H9 (cell line): ENCODE measurements around the gene DSTN. TPM values are rescaled to one million over a fixed set of nuclear protein-coding genes. Genes with fewer than 3 reads are reported as not detected.

Experiments used
- DNase-seq: peaks from one replicate; pipeline ENCODE4 v3.0.0-alpha.2; 2017
- H2AFZ ChIP-seq: one replicate; pipeline ENCODE4 v1.6.1; 2013; ENCODE audit warnings: mild to moderate bottlenecking, low read length, control low read depth, moderate library complexity
- H2AK5ac ChIP-seq: 2 replicates; pipeline ENCODE4 v1.6.1; 2013; ENCODE audit warnings: low read length, control low read depth, mixed read lengths; ENCODE audit not compliant: insufficient read length
- H2BK120ac ChIP-seq: one replicate; pipeline ENCODE4 v1.6.1; 2013; ENCODE audit warnings: low read depth, mild to moderate bottlenecking, low read length, control low read depth, inconsistent platforms; ENCODE audit not compliant: poor library complexity, severe bottlenecking
- H2BK12ac ChIP-seq: 2 replicates; pipeline ENCODE4 v1.6.1; 2013; ENCODE audit warnings: low read length, control low read depth, mixed read lengths, low read depth; ENCODE audit not compliant: insufficient read length
- H2BK15ac ChIP-seq: 2 replicates; pipeline ENCODE4 v1.6.1; 2013; ENCODE audit warnings: low read depth, low read length, control low read depth
- H2BK20ac ChIP-seq: one replicate; pipeline ENCODE4 v1.6.1; 2013; ENCODE audit warnings: low read depth, mild to moderate bottlenecking, low read length, control low read depth, inconsistent platforms; ENCODE audit not compliant: poor library complexity, severe bottlenecking
- H2BK5ac ChIP-seq: 2 replicates; pipeline ENCODE4 v1.6.1; 2013; ENCODE audit warnings: low read length, control low read depth, mixed read lengths; ENCODE audit not compliant: insufficient read length
- H3K14ac ChIP-seq: 2 replicates; pipeline ENCODE4 v1.6.1; 2013; ENCODE audit warnings: low read length, control low read depth; ENCODE audit not compliant: insufficient read depth
- H3K18ac ChIP-seq: 2 replicates; pipeline ENCODE4 v1.6.1; 2013; ENCODE audit warnings: low read depth, mild to moderate bottlenecking, mixed read lengths, low read length, control low read depth; ENCODE audit not compliant: insufficient read length
- H3K23ac ChIP-seq: 2 replicates; pipeline ENCODE4 v1.6.1; 2013; ENCODE audit warnings: low read length, control low read depth, mixed read lengths, low read depth; ENCODE audit not compliant: insufficient read length
- H3K23me2 ChIP-seq: 2 replicates; pipeline ENCODE4 v1.6.1; 2013; ENCODE audit warnings: low read depth, mild to moderate bottlenecking, mixed read lengths, low read length, control low read depth; ENCODE audit not compliant: insufficient read length, poor library complexity, severe bottlenecking
- H3K27ac ChIP-seq: 2 replicates; pipeline ENCODE4 v1.5.1; 2013; ENCODE audit warnings: low read length, control low read depth, mixed read lengths, low read depth; ENCODE audit not compliant: insufficient read length
- H3K27me3 ChIP-seq: 2 replicates; pipeline ENCODE4 v1.6.1; 2013; ENCODE audit warnings: low read length, control low read depth, inconsistent platforms; ENCODE audit not compliant: insufficient read depth
- H3K4ac ChIP-seq: 2 replicates; pipeline ENCODE4 v1.6.1; 2013; ENCODE audit warnings: low read depth, mild to moderate bottlenecking, control low read depth, inconsistent platforms, low read length, moderate library complexity
- H3K4me1 ChIP-seq: 2 replicates; pipeline ENCODE4 v1.6.1; 2013; ENCODE audit warnings: low read length, control low read depth, inconsistent platforms; ENCODE audit not compliant: insufficient read depth
- H3K4me2 ChIP-seq: 2 replicates; pipeline ENCODE4 v1.6.1; 2013; ENCODE audit warnings: low read length, control low read depth, mixed read lengths; ENCODE audit not compliant: insufficient read length, insufficient read depth
- H3K56ac ChIP-seq: 2 replicates; pipeline ENCODE4 v1.6.1; 2013; ENCODE audit warnings: low read depth, mild to moderate bottlenecking, mixed read lengths, low read length, control low read depth; ENCODE audit not compliant: insufficient read length
- H3K79me1 ChIP-seq: 2 replicates; pipeline ENCODE4 v1.6.1; 2013; ENCODE audit warnings: low read depth, mild to moderate bottlenecking, moderate library complexity, low read length, control low read depth, inconsistent platforms; ENCODE audit not compliant: insufficient read depth, poor library complexity, severe bottlenecking
- H3K79me2 ChIP-seq: 2 replicates; pipeline ENCODE4 v1.6.1; 2013; ENCODE audit warnings: low read length, control low read depth, inconsistent platforms; ENCODE audit not compliant: insufficient read depth
- H3K9ac ChIP-seq: 2 replicates; pipeline ENCODE4 v1.6.1; 2013; ENCODE audit warnings: low read length, control low read depth, mixed read lengths; ENCODE audit not compliant: insufficient read length; ENCODE audit errors: extremely low read depth
- H3K9me3 ChIP-seq: one replicate; pipeline ENCODE4 v1.6.1; 2013; ENCODE audit warnings: low read depth, low read length, inconsistent platforms; ENCODE audit not compliant: control insufficient read depth
- H3T11ph ChIP-seq: one replicate; pipeline ENCODE4 v1.6.1; 2013; ENCODE audit warnings: mild to moderate bottlenecking, low read length, control low read depth, inconsistent platforms
- H4K20me1 ChIP-seq: one replicate; pipeline ENCODE4 v1.6.1; 2013; ENCODE audit not compliant: control insufficient read depth, insufficient read length, insufficient read depth
- H4K5ac ChIP-seq: 2 replicates; pipeline ENCODE4 v1.6.1; 2013; ENCODE audit warnings: low read depth, mild to moderate bottlenecking, mixed read lengths, low read length, control low read depth; ENCODE audit not compliant: insufficient read length
- H4K8ac ChIP-seq: replicated peaks from 2 replicates; pipeline ENCODE4 v1.6.1; 2013; ENCODE audit warnings: low read length, control low read depth, mixed read lengths, low read depth; ENCODE audit not compliant: insufficient read length
- H4K91ac ChIP-seq: 2 replicates; pipeline ENCODE4 v1.6.1; 2013; ENCODE audit warnings: low read depth, mild to moderate bottlenecking, moderate library complexity, mixed read lengths, low read length, control low read depth; ENCODE audit not compliant: insufficient read length
- H3K27ac Mint-ChIP-seq, 3 experiments: 2 replicates in 2 of 3; 3 replicates in 1 of 3; pipeline ENCODE4 v1.8.0; 2020 to 2021; ENCODE audit warnings: mixed read lengths in 3 of 3, mild to moderate bottlenecking in 1 of 3, moderate library complexity in 1 of 3
- H3K27me3 Mint-ChIP-seq: 2 replicates; pipeline ENCODE4 v1.8.0; 2021; ENCODE audit warnings: low read depth, mild to moderate bottlenecking, moderate library complexity, mixed read lengths
- H3K36me3 Mint-ChIP-seq, 3 experiments: 2 replicates in 2 of 3; 3 replicates in 1 of 3; pipeline ENCODE4 v1.8.0; 2020 to 2021; ENCODE audit warnings: low read depth in 3 of 3, mixed read lengths in 3 of 3; ENCODE audit not compliant: insufficient read depth in 1 of 3
- H3K4me1 Mint-ChIP-seq, 2 experiments: 2 replicates each; pipeline ENCODE4 v1.8.0; 2020; ENCODE audit warnings: mixed read lengths in 2 of 2
- H3K4me3 Mint-ChIP-seq, 2 experiments: 2 replicates in 1 of 2; 3 replicates in 1 of 2; pipeline ENCODE4 v1.8.0; 2020 to 2021; ENCODE audit warnings: mild to moderate bottlenecking in 2 of 2, mixed read lengths in 2 of 2, moderate library complexity in 1 of 2
- H3K9me3 Mint-ChIP-seq, 2 experiments: 2 replicates in 1 of 2; 3 replicates in 1 of 2; pipeline ENCODE4 v1.8.0; 2020; ENCODE audit warnings: mild to moderate bottlenecking in 2 of 2, mixed read lengths in 2 of 2, moderate library complexity in 1 of 2
- CTCF ChIP-seq: fragments of 200-600 bp; sonication (generic); conservative IDR thresholded peaks from 3 replicates; pipeline ENCODE4 v1.8.0; 2021; ENCODE audit warnings: antibody characterized with exemption, mild to moderate bottlenecking
- WGBS: extraction: QIAGEN DNeasy Blood & Tissue Kit; methylation state at CpG from one replicate; pipeline ENCODE4 v1.1.7; 2013; ENCODE audit warnings: missing lambda C conversion rate, low lambda C conversion rate, mixed read lengths; ENCODE audit not compliant: insufficient read length; ENCODE audit errors: extremely low coverage; 5-methylcytosine and 5-hydroxymethylcytosine counted together
- total RNA-seq: library from RNA; stranded (reverse); gene quantifications from 2 replicates; pipeline ENCODE4 v1.2.1, GENCODE V29; 2021

The DSTN gene
- total RNA-seq, 1 experiment from 2014 or later: 145 TPM

GRCh38 chr20:17624551-17625245, 54.8 kb downstream of the DSTN start:
- Mint-ChIP-seq H3K36me3 (peaks cover 27 to 69% (median 67%) of the 10 kb centered on the region in 3 experiments), H3K4me1 (no peaks in the 10 kb centered on the region), H3K9me3 (no peaks in the 10 kb centered on the region), H3K27ac (no peak overlapping the region), H3K27me3 (no peaks in the 10 kb centered on the region), H3K4me3 (no peak overlapping the region)
- no peak for DNase-seq
- Histone ChIP-seq H3K56ac (no peak overlapping the region), H4K20me1 (peaks cover 2% of the 10 kb centered on the region), H3K79me2 (no peaks in the 10 kb centered on the region), H2BK12ac (no peak overlapping the region), H3K4me2 (no peak overlapping the region), H3K14ac (no peak overlapping the region), H3K79me1 (no peaks in the 10 kb centered on the region), H3T11ph (no peak overlapping the region), H2BK5ac (no peak overlapping the region), H4K5ac (no peak overlapping the region), H2AFZ (no peak overlapping the region), H3K4me1 (no peaks in the 10 kb centered on the region), H3K18ac (no peak overlapping the region), H3K27me3 (no peaks in the 10 kb centered on the region), H3K4ac (no peak overlapping the region), H3K27ac (no peak overlapping the region), H2BK15ac (no peak overlapping the region), H2BK120ac (no peak overlapping the region), H3K9ac (no peak overlapping the region), H3K23me2 (no peaks in the 10 kb centered on the region), H4K91ac (no peak overlapping the region), H3K23ac (no peak overlapping the region), H3K9me3 (no peaks in the 10 kb centered on the region), H2AK5ac (no peak overlapping the region), H4K8ac (no peak overlapping the region), H2BK20ac (no peak overlapping the region)
- WGBS: no CpG with 5 or more reads among the region's 15 CpGs
- TF ChIP-seq CTCF: no peak
